ENCODE data around the gene CENATAC.

- TF ChIP-seq CTCF (IDR thresholded peaks at IDR 0.05; ENCODE audit: borderline replicate concordance, extremely low read depth, low read length, poor library complexity, severe bottlenecking) (no peak), EZH2 (IDR thresholded peaks at IDR 0.05; ENCODE audit: borderline replicate concordance, low read depth, low read length, severe bottlenecking) (no peak)
Measured at GRCh38 chr11:119056421-119056999, 58.6 kb downstream of the CENATAC start.
